HG02938 (cell line): ENCODE data around the gene FGF12.

Experiments used
- ATAC-seq: cut with Tn5 transposase; IDR thresholded peaks from one replicate; pipeline ENCODE4 v1.9.1; 2021; ENCODE audit warnings: mild to moderate bottlenecking, moderate library complexity; ENCODE audit not compliant: unreplicated experiment

FGF12 gene

GRCh38 chr3:192514081-192514753, 213.1 kb downstream of the FGF12 start:
- no peak for ATAC-seq

- ATAC-seq: no peak
Measured at GRCh38 chr3:192505731-192506130, 221.6 kb downstream of the FGF12 start.

DNA sequence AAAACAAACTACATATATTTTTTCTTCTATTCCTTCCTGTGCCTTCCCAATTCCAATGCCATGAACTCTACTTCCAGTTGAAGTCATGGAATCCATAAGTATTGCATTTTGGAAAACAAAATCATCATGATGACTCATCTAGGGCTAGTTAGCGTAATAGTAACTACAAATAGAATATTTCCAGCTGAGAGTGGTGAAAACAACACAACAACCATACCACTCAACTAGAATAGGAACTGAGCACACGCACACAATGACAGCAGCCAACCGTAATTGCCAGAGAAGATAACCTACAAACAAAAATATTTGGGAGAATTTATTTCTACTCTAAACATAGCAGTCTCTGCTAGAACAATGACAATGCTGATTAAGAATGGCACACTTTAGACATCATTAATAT, 225.9 kb downstream of the FGF12 start:
- ATAC-seq: no peak

DNA sequence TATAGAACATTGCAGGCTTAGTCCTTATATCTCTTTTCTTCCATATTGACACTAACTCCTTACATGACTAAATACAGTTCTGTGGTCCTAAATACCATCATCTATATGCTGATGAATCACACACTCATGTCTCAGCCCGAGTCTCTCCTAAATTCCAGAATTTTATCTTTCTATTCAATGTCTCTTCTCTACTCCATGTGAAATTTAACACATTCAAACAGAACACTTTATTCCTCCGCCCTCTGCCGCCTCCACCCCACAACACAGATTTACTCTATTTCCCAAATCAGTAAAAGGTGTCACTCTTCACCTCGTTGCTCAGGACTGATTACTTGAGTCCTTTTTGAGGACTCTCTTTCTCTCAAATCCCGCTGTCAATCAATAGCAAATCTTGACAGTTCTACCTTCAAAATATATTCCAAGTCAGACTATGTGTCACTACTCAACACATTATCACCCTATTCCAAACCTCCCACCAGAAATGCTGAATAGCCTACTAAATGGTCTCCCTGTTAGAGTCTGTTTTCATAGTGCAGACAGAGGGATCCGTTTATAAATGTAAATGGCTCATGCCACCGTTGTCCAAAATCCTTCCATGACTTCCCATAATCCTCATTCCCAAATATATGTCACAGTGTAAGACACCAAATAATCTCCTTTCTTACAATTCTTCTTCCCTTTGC, 230.3 kb downstream of the FGF12 start:
- ATAC-seq: no peak

- ATAC-seq: peak; percentile 81
Measured at GRCh38 chr3:192494174-192494573, 233.2 kb downstream of the FGF12 start.

- ATAC-seq: no peak
Measured at GRCh38 chr3:192490720-192491119, 236.6 kb downstream of the FGF12 start.

GRCh38 chr3:192489579-192489978, 237.8 kb downstream of the FGF12 start:
- no peak for ATAC-seq

DNA sequence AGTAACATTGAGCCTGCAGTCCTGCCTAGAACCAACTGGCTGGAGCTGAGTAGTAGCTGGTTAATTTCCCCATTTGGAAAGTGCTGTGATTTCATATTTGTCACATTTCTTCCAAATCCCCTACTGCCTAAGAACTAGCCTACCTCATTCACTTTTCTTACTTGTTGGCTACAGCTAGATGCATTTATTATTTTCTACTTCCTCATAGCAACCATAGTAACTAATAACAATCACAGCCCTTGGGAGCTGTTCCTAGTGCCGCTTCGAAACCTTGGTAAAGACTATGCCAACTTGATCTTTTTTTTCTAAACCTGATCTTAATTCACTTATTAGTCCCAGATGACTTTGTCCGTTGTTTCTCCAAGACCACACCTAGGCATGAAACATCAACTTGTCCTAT, 240.3 kb downstream of the FGF12 start:
- ATAC-seq: no peak

DNA sequence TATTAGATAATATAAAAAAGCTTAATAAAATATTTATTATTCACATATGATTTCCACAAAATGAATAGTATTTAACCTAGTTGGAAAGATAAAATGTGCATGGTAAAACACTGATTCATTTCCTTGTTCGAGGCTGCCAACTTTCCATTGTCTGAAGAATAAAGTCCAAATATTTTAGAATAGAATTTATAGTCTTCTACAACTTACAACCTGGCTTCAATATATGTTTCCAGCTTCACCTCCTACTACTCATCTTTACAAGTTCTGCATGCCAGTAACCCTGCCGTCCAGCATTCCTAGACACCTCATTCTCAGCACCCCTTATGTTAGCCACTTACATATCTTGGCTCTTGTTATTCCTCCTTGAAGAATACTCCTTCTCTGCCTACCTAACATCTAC, 244.5 kb downstream of the FGF12 start:
- no peak for ATAC-seq

- no peak for ATAC-seq
Measured at GRCh38 chr3:192482391-192482790, 244.9 kb downstream of the FGF12 start.

DNA sequence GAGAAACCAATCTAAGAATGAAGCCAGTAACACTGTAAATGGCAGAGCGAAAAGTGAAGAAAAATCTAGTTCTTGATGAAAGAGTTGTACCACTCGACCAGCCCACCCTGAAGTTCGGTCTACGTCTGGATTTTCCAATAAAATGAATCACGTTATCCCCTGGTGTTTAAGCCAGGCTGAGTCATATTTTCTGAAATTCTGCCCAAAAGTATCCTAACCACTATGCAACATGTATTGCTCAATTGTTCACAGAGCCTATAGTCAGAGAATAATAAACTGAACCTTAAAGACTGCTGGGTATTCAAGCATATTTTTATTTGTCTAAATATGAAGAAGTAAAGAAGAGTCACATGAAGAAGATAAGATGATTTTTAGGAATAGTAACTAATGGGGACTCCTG, 245.7 kb downstream of the FGF12 start:
- no peak for ATAC-seq

DNA sequence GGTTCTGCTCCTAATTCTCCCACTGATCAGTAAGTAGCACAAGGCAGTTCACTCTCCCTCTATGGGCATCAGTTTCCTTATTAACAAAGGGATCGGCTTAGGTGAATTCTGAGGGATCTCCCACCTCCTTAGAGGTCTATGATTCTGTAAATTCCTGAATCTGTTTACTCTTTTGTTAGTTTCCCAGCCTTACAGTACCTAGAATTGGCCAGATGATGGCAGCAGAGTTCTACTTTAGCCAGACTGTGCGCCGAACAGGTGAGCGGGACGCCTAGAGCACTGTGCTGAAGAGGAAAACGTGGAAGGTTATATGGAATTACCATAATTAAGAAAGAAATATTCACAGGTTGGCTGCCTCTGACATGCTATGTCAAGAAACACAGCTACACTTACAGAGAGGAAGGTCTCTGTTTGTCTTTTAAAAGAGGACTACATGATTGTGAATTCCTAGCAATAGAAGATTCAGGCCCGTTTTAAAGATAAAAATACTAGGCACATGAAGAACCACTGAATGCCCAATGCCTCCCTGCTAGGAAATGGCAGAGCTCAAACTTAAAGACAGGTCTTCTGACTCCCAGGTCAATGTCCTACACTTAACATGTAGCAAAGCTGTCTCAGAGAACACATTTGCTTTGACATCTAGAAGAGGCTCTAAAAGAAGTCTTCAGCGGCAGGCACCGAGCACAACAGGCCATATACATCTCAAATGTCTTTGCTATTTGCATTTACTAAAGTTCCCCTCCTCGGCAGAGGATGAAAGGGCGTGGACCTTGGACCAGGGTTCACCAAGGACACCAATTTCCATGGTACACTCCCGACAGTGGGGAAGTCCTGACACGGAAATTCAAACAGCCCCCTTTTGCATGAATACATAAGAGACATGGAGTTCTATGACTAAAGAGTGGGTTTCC, 259.9 kb downstream of the FGF12 start:
- ATAC-seq: peak; percentile 94

DNA sequence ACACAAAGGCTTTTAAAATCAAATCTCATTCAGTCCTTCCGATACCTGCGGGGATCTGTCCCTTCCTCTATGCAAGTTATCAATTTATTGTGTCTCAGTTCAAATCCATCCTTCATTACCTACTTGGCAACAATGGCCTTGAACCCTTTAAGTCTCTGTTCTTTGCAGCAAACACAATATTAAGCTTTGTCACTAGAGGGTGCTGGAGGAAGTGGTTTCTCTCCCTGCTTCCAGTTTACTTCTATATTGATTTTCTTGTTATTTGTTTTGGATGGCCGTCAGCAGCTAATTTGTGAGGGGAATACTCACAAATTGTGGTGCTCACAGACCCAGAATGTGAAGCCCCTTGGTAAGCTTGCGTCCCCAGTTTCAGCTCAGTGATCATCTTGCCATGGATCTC, 278.3 kb downstream of the FGF12 start:
- no peak for ATAC-seq

GRCh38 chr3:192445770-192446644, 281.3 kb downstream of the FGF12 start:
- ATAC-seq: no peak

DNA sequence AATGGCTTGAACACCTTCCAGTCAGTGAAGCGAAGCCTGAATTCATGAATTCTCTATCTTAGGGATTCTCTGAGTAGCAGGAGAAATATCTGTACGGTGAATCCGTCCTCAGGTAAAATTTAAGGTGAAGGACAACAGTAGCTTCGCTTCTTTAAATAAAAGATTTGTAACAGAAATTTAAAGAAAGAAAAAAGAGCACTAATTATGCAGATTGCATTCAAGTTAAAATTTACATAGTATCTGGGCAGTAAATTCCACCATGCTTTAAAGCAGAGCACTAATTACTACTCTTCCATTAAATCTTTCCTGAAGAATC, 282.6 kb downstream of the FGF12 start:
- no peak for ATAC-seq

DNA sequence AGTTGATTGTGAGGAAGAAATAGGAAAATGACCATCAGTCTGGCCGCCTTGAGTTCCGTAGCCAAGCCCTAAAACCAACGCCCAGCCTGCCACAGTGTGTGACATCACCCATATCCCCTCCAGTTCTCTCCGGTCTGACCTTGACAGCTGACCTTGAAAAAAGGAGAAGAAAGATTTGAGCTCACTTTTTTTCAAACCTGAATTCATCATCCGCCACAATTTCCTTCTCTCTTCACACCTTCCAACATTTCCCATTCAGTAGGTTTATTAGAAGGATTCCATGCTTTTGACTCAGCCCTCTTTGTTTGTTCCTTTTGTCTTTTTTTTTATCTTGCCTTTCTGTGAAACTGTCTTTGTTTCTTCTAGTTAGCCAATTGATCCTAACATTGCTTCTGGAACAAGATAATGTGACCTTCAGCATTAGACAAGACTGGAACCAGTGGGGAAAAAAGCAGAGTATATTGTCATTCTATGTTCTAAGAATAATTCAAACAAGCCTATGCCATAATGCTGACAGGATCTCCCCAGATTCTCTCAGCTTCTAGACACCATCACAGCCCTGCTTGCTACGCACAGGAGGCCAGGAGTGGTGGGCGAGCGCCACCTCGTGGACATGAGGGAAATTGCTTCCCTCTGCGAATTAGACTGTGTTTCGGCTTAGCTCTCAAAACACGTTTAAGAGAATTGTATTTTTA, 283.1 kb downstream of the FGF12 start:
- peak; percentile 92 for ATAC-seq

- no peak for ATAC-seq
Measured at GRCh38 chr3:192435241-192435640, 292.1 kb downstream of the FGF12 start.

DNA sequence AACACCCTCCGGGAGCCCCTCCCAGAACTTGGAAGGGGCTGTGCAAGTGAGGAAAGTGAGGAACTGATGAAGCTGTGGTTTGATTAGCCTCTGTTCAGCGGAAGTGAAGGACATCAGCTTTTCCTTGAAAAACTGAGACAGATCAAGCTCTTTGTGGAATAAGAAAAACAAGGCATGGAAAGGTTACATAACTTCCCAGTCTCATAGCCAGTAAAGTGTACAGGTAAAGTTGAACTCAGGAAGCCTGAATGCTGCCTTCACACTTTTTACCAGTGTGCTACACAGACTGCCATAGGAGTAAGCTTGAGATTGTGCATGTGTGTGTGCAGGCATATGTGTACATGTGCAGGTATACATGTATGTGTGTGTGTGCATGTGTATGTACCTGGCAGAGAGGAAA, 293.2 kb downstream of the FGF12 start:
- ATAC-seq: no peak

DNA sequence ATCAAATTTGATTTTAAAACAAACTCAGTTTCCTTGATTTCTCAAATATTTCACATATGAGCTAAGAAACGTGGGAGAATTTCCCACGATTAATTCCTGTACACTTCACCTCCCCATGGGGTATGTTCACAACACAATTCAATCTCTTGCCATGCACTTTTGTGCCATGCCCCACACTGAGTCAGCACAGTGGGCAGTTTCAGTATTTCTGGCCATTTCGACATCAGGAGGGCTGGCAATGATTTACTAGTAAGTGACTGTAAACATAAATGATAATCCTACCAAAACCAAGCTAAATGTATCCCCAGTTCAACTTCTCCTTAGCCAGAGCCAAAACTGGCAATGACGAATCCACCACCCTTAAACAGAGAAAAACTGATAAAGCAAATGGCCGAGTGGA, 293.6 kb downstream of the FGF12 start:
- no peak for ATAC-seq

- ATAC-seq: no peak
Measured at GRCh38 chr3:192422997-192423342, 304.4 kb downstream of the FGF12 start.
